SH-SY5Y (cell line): ENCODE results near the gene NPHP3.

Experiments
- GATA2 ChIP-seq: IDR thresholded peaks from 2 replicates; pipeline ENCODE4 v1.6.1; 2011; ENCODE audit warnings: mild to moderate bottlenecking, low read depth, low read length
- GATA3 ChIP-seq: IDR thresholded peaks from 2 replicates; pipeline ENCODE4 v1.6.1; 2011; ENCODE audit warnings: low read depth, mild to moderate bottlenecking, low read length, moderate library complexity

NPHP3 gene

GRCh38 chr3:132661101-132661500 lies 61.1 kb downstream of the NPHP3 start:
- TF ChIP-seq GATA2 (no peak), GATA3 (no peak)

DNA sequence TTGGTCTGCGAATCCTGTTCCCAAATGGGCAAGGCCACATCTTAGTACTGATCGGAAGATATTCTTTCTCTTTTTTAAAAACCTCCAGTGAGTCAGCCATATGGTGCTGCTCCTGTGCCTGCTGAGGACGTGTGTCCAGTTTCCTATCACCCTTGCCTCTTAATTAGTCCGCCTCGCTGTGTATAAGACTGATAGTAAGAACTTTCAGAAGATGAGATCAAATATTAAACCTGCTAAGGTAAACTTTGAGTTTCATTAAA lies 61.5 kb downstream of the NPHP3 start:
- TF ChIP-seq GATA3 (no peak), GATA2 (no peak)

DNA sequence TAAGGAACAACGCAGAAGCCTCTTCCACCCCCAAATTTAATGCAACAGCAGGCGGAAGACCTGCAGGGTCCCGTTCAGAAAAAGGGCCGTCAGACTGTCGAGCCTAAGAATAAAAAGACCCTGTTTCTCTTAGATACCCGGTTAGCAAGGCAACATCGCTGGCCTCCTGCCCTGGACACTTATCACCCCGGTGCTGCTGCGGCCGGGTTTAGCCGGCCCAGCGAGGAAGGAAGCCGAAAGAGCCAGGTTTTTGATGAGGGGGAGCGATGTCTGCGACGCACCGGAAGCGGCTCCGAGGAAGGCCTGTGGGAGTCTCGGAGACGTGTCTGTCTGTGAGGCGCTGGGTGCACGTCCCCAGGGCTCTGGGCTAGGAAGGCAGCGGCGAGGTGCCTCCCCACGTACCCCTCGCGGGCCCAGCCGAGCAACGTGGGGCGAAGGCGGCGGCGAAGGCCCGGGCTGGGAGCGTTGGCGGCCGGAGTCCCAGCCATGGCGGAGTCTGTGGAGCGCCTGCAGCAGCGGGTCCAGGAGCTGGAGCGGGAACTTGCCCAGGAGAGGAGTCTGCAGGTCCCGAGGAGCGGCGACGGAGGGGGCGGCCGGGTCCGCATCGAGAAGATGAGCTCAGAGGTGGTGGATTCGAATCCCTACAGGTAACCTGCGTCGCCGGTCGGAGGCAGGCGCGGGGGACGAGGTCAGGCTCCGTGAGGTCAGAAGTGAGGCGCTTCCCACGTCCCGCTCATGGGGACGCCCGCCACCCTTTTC lies 62.0 kb downstream of the NPHP3 start, which contains the start of gene UBA5:
TSS of gene UBA5 (plus strand) at position 278 of the 759 bp plus-strand sequence. CDS start at position 487, 209 bp downstream.
- TF ChIP-seq GATA2, result no peak

DNA sequence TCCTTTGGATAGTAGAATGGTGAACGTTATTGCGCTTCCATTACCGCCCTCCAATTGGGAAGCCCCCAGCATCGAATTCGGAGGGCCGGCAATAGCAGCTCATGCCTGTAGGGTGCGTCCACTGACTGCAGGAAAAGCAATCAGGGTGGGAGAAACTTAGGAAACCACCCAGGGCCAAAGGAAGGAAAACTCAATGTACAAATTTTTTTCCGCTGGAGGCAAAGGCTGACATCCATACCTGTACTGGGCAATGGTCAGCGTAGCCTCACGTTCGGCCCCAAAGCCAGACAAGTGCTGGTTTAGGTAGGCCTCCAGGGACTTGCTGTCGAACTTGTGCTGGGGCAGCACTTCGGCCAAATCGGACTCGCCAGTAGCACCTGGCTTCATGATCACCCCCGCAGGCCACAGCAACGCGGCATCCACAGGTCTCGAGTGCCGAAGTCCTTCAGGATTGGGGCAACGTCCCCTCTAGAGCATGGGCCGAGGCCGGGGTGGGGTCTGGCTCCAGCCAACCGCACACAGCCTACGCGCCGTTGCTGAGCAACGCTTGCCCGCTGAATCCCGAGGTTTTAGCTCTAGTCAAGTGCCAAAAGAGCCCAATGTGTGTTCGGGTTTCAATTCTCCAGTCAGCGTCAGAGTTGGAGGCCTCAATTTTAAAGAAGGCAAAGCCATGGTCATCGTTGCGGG lies 62.7 kb downstream of the NPHP3 start, which contains the start of gene ACAD11:
TSS of gene ACAD11 (minus strand) at position 445 of the 687 bp plus-strand sequence. CDS start at position 387, 58 bp downstream.
- TF ChIP-seq GATA3, result no peak
- no peak for TF ChIP-seq GATA2

DNA sequence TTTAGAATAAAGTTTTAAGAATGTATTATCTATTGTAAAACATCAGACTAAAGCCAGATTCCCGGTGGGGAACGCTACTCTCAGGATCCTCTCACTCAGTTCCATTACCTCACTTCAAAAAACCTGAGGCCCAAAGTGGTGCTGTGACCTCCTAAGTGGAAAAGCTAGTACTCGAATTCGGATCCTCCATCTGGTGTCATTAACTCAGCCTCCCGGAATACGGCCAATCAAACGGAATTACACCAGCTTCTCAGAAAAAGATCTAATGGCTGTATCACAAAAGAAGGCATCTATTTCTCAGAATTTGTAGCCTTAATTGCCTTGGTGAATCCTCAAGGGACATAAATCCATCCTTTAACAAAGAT lies 63.2 kb downstream of the NPHP3 start:
- TF ChIP-seq GATA2 (no peak), GATA3 (no peak)

DNA sequence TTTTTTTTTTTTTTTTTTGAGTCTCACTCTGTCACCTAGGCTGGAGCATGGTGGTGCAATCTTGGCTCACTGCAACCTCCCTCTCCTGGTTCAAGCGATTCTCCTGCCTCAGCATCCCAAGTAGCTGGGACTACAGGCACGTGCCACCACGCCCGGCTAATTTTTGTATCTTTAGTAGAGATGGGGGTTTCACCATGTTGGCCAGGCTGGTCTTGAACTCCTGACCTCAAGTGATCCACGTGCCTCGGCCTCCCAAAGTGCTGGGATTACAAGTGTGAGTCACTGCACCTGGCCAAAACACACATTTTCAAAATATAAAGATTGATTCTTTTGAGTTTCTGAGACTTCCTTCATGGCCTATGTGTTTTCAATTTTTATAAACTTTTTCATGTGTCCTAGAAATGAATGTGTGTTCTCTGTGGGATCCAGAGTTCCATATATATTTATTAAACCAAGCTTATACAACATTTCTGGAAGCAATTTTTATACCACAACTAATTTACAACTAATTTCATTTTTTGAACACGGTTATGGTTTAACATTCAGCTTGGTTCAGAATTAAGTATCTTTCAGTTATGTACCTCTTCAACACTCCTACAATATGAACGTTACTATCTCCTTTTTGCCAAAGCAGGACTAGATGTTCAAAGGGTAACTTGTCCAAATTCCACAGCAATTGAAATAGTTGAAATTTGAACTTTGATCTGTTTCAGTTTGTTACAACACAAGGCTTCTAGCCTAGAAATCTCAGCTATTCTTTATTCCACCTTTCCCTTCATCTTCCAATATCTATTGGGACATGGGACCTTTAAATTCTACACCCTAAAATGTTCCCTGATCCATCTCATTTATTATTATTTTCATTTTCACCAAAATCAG lies 64.1 kb downstream of the NPHP3 start:
- TF ChIP-seq GATA2 (no peak), GATA3 (no peak)

DNA sequence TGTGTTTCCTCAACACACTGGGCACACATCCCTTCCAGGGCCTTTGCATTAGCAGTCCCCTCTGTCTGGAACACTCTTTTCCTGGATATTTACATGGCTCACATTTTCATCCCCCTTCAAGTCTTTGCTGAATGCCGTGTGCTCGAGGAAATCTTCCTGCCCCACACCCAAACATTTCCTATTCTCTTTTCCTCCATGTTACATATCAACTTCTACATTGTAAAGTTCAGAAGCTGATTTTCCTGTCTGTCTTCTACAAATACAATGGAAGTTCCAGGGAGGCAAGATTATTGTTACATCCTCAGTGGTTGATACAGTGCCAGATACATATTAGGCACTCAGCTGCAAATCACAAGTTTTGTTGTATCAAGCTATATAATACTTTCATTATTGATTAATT lies 66.7 kb downstream of the NPHP3 start:
- TF ChIP-seq GATA2 (no peak), GATA3 (no peak)

GRCh38 chr3:132654721-132655120 lies 67.5 kb downstream of the NPHP3 start:
- no peak for TF ChIP-seq GATA2
- TF ChIP-seq GATA3, result no peak

DNA sequence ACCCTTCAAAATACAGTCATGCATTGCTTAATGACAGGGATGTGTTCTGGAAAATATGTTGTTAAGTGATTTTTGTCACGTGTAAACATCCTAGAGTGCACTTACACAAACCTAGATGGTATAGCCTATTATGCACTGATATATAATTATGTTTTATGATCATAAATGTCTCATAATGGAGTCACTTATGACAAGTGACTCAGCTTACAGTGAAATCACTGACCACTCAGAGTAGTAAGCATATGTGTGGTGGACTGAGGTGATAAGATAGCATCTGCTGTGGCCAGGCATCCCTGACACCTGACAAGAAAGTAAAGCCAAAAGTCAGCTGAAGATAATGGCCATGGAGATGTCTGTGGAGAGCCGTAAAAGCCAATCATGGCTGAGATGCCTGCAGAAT lies 68.0 kb downstream of the NPHP3 start:
- no peak for TF ChIP-seq GATA2
- no peak for TF ChIP-seq GATA3

DNA sequence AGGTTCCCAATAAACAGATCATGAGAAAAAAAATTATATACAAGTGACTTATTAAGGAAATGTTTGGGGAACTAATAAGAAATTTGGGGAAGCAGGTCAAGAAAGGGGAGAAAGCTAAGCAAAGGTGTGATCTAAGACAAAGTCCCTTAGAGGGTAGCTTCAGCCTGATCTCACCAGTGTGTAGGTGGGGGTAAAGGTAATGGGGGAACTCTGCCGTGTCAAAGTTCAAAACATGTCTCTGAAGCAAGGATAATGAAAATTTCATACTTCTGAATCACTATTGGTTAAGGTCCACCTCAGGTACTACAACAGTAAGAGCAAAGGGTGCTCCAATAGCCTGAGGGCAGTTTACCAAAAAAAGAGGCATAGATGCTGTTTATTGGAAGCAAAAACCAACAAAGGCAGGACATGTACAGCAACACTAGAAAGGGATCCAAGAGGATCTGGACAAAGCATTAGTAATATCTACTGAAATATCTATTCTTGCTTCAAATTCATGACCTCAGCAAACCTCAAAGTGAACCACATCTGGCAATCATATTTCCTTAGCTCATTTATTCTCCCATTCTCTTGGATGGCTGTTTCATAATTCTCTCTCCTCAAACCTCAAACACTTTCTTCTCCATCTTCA lies 69.5 kb downstream of the NPHP3 start:
- TF ChIP-seq GATA3, result no peak
- TF ChIP-seq GATA2, result no peak

- TF ChIP-seq GATA2 (no peak), GATA3 (no peak)
Observed at GRCh38 chr3:132650153-132650552, 72.1 kb downstream of the NPHP3 start.

DNA sequence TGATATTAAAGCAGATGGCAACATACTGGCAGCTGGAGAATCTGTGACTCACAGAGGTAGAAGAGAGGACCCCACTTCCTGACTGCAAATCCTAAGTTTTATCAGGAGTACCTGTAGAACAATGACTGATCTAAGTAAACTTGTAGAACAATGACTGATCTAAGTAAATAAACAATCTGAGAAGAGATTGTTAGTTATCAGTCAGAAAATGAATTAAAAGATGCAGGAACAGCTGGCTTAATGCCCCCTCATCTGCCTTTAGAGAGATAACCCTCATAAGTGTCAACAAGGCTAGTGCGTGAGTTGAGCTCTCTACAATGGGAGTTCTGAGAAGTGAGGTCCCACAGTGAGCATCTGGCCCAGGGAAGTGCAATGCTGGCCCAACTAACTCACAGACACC lies 77.2 kb downstream of the NPHP3 start:
- TF ChIP-seq GATA3 (no peak), GATA2 (no peak)

DNA sequence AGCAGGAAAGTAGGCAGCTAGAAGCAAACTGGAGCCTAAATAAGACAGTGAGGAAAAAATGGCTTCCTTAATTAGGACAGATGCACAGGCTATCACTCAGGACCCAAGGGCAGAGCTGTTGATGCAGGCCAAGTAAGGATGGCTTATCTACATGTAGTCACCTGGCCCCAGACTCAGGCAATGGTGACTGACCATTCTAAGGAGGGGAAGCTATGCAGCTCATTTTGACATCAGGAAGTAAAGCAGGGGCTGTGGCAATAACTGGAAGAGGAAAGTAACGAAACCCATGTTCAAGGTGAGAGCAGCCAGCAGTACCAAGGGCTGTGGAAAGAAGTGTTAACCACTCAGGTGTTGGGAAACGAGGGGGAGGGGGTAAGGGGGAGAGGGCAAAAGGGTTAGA lies 78.8 kb downstream of the NPHP3 start:
- no peak for TF ChIP-seq GATA3

DNA sequence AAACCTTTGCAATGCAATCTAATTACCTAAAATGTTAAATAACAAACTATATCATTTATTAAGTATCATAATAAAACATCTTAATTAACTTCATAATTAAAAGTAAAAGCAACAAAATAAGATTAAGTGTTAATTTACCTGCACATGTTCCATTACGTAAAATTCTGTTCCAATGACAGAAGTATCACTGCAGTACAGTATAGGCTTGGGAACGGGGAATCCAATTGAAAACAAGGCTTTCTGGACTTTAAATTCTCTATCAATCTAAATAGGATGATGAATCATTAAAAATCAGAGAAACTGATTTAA lies 79.7 kb downstream of the NPHP3 start:
- TF ChIP-seq GATA2 (no peak), GATA3 (no peak)
